Activated naive CD4-positive, alpha-beta T cell treated with anti-CD3 and anti-CD28 coated beads for 36 hours (primary cell): ENCODE results near the gene SEMA6D. TPM values are rescaled to one million over a fixed set of nuclear protein-coding genes. Genes with fewer than 3 reads are reported as not detected.

ENCODE experiments used
- CTCF ChIA-PET: fragments of 350-600 bp; sonication (Branson Sonifier 250); formaldehyde crosslinking; loops from one replicate; lab custom pipeline; 2021; ENCODE audit warnings: antibody characterized with exemption; lab: Charles Lee
- DNase-seq: peaks from one replicate; pipeline ENCODE4 v3.0.0-alpha.2; 2020
- H3K27ac Mint-ChIP-seq: one replicate; pipeline ENCODE4 v1.8.0; 2021; ENCODE audit warnings: mild to moderate bottlenecking, mixed read lengths
- H3K27me3 Mint-ChIP-seq: one replicate; pipeline ENCODE4 v1.8.0; 2021; ENCODE audit warnings: low read depth, mixed read lengths
- H3K36me3 Mint-ChIP-seq: one replicate; pipeline ENCODE4 v1.8.0; 2021; ENCODE audit warnings: low read depth, mixed read lengths
- H3K4me1 Mint-ChIP-seq: one replicate; pipeline ENCODE4 v1.8.0; 2021; ENCODE audit warnings: low read depth, mixed read lengths
- H3K4me3 Mint-ChIP-seq: one replicate; pipeline ENCODE4 v1.8.0; 2021; ENCODE audit warnings: mild to moderate bottlenecking, moderate library complexity, mixed read lengths
- H3K9me3 Mint-ChIP-seq: one replicate; pipeline ENCODE4 v1.8.0; 2021; ENCODE audit warnings: mixed read lengths
- intact Hi-C: fragments of 100-400 bp; cut with micrococcal nuclease; formaldehyde crosslinking; loops from one replicate; pipeline ENCODE4 v1.15.1; 2023
- total RNA-seq, 2 experiments: library from RNA; stranded (reverse); gene quantifications; one replicate each; pipeline ENCODE4 v1.2.3, GENCODE V29; 2021

The SEMA6D gene
- total RNA-seq, 2 experiments from 2014 or later = not detected

- no peak overlapping the region for H3K27ac Mint-ChIP-seq
- CTCF ChIA-PET = no interaction called here
- H3K9me3 Mint-ChIP-seq = no peaks in the 10 kb centered on the region
- intact Hi-C loops = no loop called here
- no peaks in the 10 kb centered on the region for H3K27me3 Mint-ChIP-seq
- no peaks in the 10 kb centered on the region for H3K36me3 Mint-ChIP-seq
- DNase-seq = no peak
- H3K4me1 Mint-ChIP-seq = no peaks in the 10 kb centered on the region
- no peak overlapping the region for H3K4me3 Mint-ChIP-seq
These were observed 61.0 kb downstream of the SEMA6D start for GRCh38 chr15:47778263-47778770.

GRCh38 chr15:47780971-47781370 is 63.7 kb downstream of the SEMA6D start:
- no peak overlapping the region for H3K4me3 Mint-ChIP-seq
- no peak overlapping the region for H3K27ac Mint-ChIP-seq
- DNase-seq = no peak
- CTCF ChIA-PET = no interaction called here
- no peaks in the 10 kb centered on the region for H3K36me3 Mint-ChIP-seq
- intact Hi-C loops = no loop called here
- H3K9me3 Mint-ChIP-seq = no peaks in the 10 kb centered on the region
- peaks cover 2% of the 10 kb centered on the region for H3K27me3 Mint-ChIP-seq
- no peaks in the 10 kb centered on the region for H3K4me1 Mint-ChIP-seq

- Mint-ChIP-seq H3K4me1 (no peaks in the 10 kb centered on the region), H3K36me3 (no peaks in the 10 kb centered on the region), H3K4me3 (no peak overlapping the region), H3K9me3 (no peaks in the 10 kb centered on the region), H3K27ac (no peak overlapping the region), H3K27me3 (peaks cover 2% of the 10 kb centered on the region)
- intact Hi-C loops = no loop called here
- CTCF ChIA-PET = no interaction called here
- DNase-seq = no peak
These were observed 64.2 kb downstream of the SEMA6D start for GRCh38 chr15:47781527-47781926.

GRCh38 chr15:47784820-47785219 is 67.5 kb downstream of the SEMA6D start:
- no peak for DNase-seq
- CTCF ChIA-PET = no interaction called here
- no peak overlapping the region for H3K4me3 Mint-ChIP-seq
- H3K4me1 Mint-ChIP-seq = no peaks in the 10 kb centered on the region
- intact Hi-C loops = no loop called here
- no peaks in the 10 kb centered on the region for H3K36me3 Mint-ChIP-seq
- no peak overlapping the region for H3K27ac Mint-ChIP-seq
- no peaks in the 10 kb centered on the region for H3K9me3 Mint-ChIP-seq
- H3K27me3 Mint-ChIP-seq = peaks cover 6% of the 10 kb centered on the region

GRCh38 chr15:47786371-47786770 is 69.1 kb downstream of the SEMA6D start:
- H3K9me3 Mint-ChIP-seq = no peaks in the 10 kb centered on the region
- no peak overlapping the region for H3K27ac Mint-ChIP-seq
- no peaks in the 10 kb centered on the region for H3K36me3 Mint-ChIP-seq
- H3K4me1 Mint-ChIP-seq = no peaks in the 10 kb centered on the region
- CTCF ChIA-PET = no interaction called here
- no peak overlapping the region for H3K4me3 Mint-ChIP-seq
- H3K27me3 Mint-ChIP-seq = peaks cover 6% of the 10 kb centered on the region
- DNase-seq = no peak
- intact Hi-C loops = no loop called here

- no peaks in the 10 kb centered on the region for H3K9me3 Mint-ChIP-seq
- no peaks in the 10 kb centered on the region for H3K4me1 Mint-ChIP-seq
- no peak for DNase-seq
- CTCF ChIA-PET = no interaction called here
- H3K27me3 Mint-ChIP-seq = peaks cover 8% of the 10 kb centered on the region
- intact Hi-C loops = no loop called here
- no peak overlapping the region for H3K4me3 Mint-ChIP-seq
- H3K36me3 Mint-ChIP-seq = no peaks in the 10 kb centered on the region
- H3K27ac Mint-ChIP-seq = no peak overlapping the region
These were observed 70.6 kb downstream of the SEMA6D start for GRCh38 chr15:47787875-47788274.

- CTCF ChIA-PET = no interaction called here
- Mint-ChIP-seq H3K4me1 (no peaks in the 10 kb centered on the region), H3K36me3 (no peaks in the 10 kb centered on the region), H3K27ac (no peak overlapping the region), H3K9me3 (no peaks in the 10 kb centered on the region), H3K4me3 (no peak overlapping the region), H3K27me3 (peaks cover 8% of the 10 kb centered on the region)
- DNase-seq = no peak
- intact Hi-C loops = no loop called here
These were observed 71.4 kb downstream of the SEMA6D start for GRCh38 chr15:47788685-47789084.

GRCh38 chr15:47791161-47791560 is 73.9 kb downstream of the SEMA6D start:
- Mint-ChIP-seq H3K27me3 (peaks cover 11% of the 10 kb centered on the region), H3K4me1 (no peaks in the 10 kb centered on the region), H3K27ac (no peak overlapping the region), H3K36me3 (no peaks in the 10 kb centered on the region), H3K9me3 (no peaks in the 10 kb centered on the region), H3K4me3 (no peak overlapping the region)
- intact Hi-C loops = no loop called here
- DNase-seq = no peak
- CTCF ChIA-PET = no interaction called here

- CTCF ChIA-PET = no interaction called here
- no peak for DNase-seq
- Mint-ChIP-seq H3K36me3 (no peaks in the 10 kb centered on the region), H3K27ac (no peak overlapping the region), H3K9me3 (no peaks in the 10 kb centered on the region), H3K27me3 (peaks cover 11% of the 10 kb centered on the region), H3K4me3 (no peak overlapping the region), H3K4me1 (no peaks in the 10 kb centered on the region)
- intact Hi-C loops = no loop called here
These were observed 74.9 kb downstream of the SEMA6D start for GRCh38 chr15:47792231-47792630.

- intact Hi-C loops = no loop called here
- Mint-ChIP-seq H3K27me3 (peaks cover 7% of the 10 kb centered on the region), H3K9me3 (no peaks in the 10 kb centered on the region), H3K4me3 (no peak overlapping the region), H3K4me1 (no peaks in the 10 kb centered on the region), H3K27ac (no peak overlapping the region), H3K36me3 (no peaks in the 10 kb centered on the region)
- DNase-seq = no peak
- CTCF ChIA-PET = no interaction called here
These were observed 77.1 kb downstream of the SEMA6D start for GRCh38 chr15:47794252-47794914.

GRCh38 chr15:47795864-47796263 is 78.6 kb downstream of the SEMA6D start:
- Mint-ChIP-seq H3K4me3 (no peak overlapping the region), H3K27ac (no peak overlapping the region), H3K4me1 (no peaks in the 10 kb centered on the region), H3K36me3 (no peaks in the 10 kb centered on the region), H3K27me3 (peaks cover 7% of the 10 kb centered on the region), H3K9me3 (no peaks in the 10 kb centered on the region)
- no peak for DNase-seq
- CTCF ChIA-PET = no interaction called here
- intact Hi-C loops = no loop called here

- CTCF ChIA-PET = no interaction called here
- no peaks in the 10 kb centered on the region for H3K9me3 Mint-ChIP-seq
- no peaks in the 10 kb centered on the region for H3K4me1 Mint-ChIP-seq
- H3K4me3 Mint-ChIP-seq = no peak overlapping the region
- H3K27me3 Mint-ChIP-seq = peaks cover 7% of the 10 kb centered on the region
- no peak overlapping the region for H3K27ac Mint-ChIP-seq
- H3K36me3 Mint-ChIP-seq = no peaks in the 10 kb centered on the region
- DNase-seq = no peak
- intact Hi-C loops = no loop called here
These were observed 79.0 kb downstream of the SEMA6D start for GRCh38 chr15:47796339-47796738.

- Mint-ChIP-seq H3K9me3 (no peaks in the 10 kb centered on the region), H3K27ac (no peak overlapping the region), H3K4me1 (no peaks in the 10 kb centered on the region), H3K36me3 (no peaks in the 10 kb centered on the region), H3K27me3 (peaks cover 7% of the 10 kb centered on the region), H3K4me3 (no peak overlapping the region)
- DNase-seq = no peak
- CTCF ChIA-PET = no interaction called here
- intact Hi-C loops = no loop called here
These were observed 79.5 kb downstream of the SEMA6D start for GRCh38 chr15:47796830-47797229.
